AG10803 (cell line): ENCODE results near the gene TREH.

Source experiments
- DNase-seq: peaks from one replicate; pipeline ENCODE4 v3.0.0; 2010; ENCODE audit warnings: low read depth
- H3K4me3 ChIP-seq: 2 replicates; pipeline ENCODE4 v1.5.1; 2011; ENCODE audit warnings: mild to moderate bottlenecking, low read length, control low read depth
- TF ChIP-seq, protein P1 (sequence below): conservative IDR thresholded peaks from 2 replicates; pipeline ENCODE4 v1.5.1; 2011; ENCODE audit warnings: mild to moderate bottlenecking, low read length, control low read depth, inconsistent platforms

TREH gene

DNA sequence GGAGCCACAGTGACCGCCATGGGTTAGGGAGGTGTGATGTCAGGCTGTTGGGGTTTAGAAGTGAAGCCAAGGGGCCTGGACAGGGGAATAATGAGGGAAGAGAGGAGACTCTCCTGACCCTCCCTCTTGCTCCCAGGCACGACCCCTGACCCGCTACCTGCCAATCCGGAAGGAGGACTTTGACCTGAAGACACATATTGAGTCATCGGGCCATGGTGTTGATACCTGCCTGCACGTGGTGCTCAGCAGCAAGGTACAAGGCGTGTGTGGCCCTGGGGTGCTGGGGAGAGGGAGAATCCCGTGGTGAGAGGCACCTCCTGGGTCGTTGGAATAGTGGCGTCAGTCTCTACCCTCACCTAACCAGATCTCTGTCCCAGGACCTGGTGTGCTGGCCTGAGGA is 29.5 kb downstream of the TREH start:
- DNase-seq = no peak
- TF ChIP-seq, protein P1, sequence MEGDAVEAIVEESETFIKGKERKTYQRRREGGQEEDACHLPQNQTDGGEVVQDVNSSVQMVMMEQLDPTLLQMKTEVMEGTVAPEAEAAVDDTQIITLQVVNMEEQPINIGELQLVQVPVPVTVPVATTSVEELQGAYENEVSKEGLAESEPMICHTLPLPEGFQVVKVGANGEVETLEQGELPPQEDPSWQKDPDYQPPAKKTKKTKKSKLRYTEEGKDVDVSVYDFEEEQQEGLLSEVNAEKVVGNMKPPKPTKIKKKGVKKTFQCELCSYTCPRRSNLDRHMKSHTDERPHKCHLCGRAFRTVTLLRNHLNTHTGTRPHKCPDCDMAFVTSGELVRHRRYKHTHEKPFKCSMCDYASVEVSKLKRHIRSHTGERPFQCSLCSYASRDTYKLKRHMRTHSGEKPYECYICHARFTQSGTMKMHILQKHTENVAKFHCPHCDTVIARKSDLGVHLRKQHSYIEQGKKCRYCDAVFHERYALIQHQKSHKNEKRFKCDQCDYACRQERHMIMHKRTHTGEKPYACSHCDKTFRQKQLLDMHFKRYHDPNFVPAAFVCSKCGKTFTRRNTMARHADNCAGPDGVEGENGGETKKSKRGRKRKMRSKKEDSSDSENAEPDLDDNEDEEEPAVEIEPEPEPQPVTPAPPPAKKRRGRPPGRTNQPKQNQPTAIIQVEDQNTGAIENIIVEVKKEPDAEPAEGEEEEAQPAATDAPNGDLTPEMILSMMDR = no peak
- H3K4me3 ChIP-seq = no peak overlapping the region

DNA sequence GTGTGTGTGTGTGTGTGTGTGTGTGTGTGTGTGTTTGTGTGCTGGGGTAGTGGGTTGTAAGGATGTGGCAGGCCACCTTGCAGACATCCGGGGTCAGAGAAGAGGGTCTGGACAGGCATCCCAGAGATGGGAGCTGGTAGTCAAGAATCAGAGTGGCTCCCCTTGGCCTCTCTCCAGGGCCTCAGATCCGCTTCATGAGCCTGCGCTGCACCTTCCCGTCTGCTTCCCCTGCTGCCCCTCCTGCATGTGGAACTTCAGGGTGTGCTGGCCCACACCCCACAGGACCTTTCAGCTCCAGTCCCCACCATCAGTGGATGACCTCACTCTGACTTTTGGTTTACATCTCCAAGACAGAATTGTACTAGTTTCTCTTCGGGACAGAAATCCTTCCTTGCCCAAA is 31.2 kb downstream of the TREH start:
- no peak overlapping the region for H3K4me3 ChIP-seq
- TF ChIP-seq, protein P1 = no peak
- DNase-seq = no peak

DNA sequence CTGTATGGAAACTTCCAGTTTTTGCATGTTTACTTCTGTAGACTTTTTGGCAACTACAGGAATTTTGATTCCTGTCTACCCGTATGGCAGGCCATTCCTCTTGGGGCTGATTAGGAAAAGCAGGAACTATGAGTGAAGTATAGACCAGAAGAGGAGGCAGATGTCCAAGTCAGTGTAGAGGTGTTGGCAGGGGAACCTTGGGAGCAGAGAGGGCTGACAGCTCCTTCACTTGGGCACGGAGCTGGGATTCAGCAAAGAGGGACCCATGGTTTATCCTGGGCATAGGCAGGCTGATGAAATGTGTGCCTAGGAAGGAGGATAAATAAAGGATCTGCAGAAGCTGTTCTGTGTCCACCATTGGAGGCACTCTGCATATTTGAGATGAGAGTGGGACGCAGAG is 33.1 kb downstream of the TREH start:
- TF ChIP-seq, protein P1 = no peak
- DNase-seq = no peak

DNA sequence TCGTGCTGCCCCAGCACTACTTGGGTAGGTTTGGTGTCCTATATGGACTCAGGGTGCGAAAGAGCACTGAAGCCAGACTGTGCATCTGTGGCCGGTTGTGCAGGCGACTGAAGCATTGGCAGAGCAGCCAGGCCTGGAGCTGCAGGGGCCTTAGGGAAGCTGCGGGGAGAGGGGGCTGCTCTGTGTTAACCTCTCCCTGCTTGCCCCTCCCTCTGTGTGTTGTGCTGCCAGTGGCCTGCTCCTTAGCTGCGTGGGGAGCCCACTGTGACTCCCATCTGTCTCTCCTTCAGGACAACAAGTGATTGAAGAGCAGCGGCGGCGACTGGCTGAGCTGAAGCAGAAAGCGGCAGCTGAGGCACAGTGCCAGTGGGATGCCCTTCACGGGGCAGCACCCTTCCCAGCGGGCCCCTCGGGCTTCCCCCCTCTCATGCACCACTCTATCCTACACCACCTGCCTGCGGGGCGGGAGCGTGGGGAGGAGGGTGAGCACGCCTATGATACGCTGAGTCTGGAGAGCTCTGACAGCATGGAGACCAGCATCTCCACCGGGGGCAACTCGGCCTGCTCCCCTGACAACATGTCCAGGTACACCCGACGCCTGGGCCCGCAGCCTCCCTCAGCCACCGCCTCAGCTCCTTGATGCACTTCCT is 34.3 kb downstream of the TREH start:
- DNase-seq = no peak
- TF ChIP-seq, protein P1 = no peak
- H3K4me3 ChIP-seq = no peak overlapping the region

More for the DNA sequence above, 33.1 kb downstream of the TREH start:
- no peak overlapping the region for H3K4me3 ChIP-seq

DNA sequence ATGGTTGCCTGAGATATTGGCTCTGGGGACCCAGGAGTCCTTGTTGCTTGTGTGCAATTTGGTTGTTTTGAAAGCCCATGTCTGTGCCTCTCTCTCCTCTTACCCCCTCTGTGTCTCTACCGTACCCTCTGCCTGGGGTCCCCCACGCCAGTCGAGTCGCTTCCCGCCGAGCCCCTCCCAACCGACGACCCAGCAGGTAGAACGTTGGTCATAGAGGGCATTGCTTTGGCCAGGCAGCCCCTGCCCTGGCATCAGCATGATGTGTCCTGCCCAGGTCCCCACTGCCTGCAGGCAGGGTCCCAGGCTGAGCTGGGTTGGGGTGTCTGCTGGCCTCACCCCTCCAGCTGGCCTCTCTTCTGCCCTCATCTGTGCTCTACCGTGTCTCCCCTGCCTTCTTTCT is 35.0 kb downstream of the TREH start:
- DNase-seq = no peak
- TF ChIP-seq, protein P1 = no peak
- no peak overlapping the region for H3K4me3 ChIP-seq

DNA sequence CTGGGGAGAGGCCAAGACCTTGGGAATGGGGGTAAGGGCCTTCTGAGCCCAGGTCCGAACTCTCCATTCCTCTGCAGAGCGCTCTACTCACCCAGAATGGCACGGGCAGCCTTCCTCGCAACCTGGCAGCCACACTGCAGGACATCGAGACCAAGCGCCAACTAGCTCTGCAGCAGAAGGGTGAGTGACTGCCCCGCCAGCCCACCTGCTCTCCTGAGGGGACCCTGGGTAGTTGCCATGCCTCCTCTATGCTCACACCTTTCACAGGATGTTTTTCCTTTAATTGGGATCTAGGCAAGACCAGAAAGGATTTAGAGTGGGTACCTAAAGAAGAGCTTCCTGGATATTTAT is 35.5 kb downstream of the TREH start:
- no peak overlapping the region for H3K4me3 ChIP-seq
- no peak for DNase-seq
- TF ChIP-seq, protein P1 = no peak

DNA sequence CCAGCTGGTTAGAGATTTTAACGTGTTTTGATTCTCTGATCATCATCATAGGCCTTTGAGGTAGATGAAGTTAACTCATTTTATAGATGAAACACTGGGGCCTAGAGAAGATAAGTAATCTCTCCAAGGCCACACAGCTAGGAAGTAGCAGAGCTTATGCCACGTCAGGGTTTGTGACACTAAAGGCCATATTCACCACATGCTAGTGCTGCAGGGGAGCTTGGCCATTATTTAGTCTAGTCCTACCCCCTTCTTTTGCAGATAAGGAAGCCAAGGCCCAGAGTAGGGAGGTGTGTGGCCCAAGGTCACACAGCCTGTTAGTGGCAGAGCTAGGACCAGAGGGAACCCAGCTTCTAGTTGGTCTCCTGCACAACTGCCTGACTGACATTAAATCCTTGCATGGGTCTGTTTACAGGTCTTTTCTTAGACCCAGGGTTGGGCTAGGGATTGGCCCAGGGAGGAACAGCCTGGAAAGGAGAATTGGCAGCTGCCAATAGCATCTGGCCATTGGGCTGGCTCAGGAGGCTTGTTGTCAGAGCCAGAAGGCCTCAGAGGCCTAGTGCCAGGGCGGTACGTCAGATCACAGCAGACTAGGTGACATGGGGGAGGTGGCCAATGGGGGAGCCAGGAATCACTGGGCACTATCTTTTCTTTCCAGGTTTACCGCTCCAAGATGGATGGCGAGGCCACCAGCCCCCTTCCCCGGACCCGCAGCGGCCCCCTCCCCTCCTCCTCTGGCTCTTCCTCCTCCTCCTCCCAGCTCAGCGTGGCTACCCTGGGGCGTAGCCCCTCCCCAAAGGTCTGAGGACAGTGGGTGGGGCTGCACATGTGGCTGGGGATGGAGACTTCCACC is 36.1 kb downstream of the TREH start:
- DNase-seq = no peak
- H3K4me3 ChIP-seq = no peak overlapping the region
- TF ChIP-seq, protein P1 = no peak
